GM21619 (cell line): ENCODE data around the gene SKAP1.
A peak's percentile ranks its signal among the peaks of the same experiment; 100 is the strongest.

ENCODE experiments used
- ATAC-seq: cut with Tn5 transposase; IDR thresholded peaks from one replicate; pipeline ENCODE4 v1.9.1; 2021; ENCODE audit not compliant: unreplicated experiment

The SKAP1 gene

GRCh38 chr17:48429638-48430586, at the start of gene SKAP1:
SKAP1 (minus strand) TSS chr17:48430214.
- ATAC-seq = no peak

GRCh38 chr17:48479014-48479402, 49.0 kb upstream of the SKAP1 start:
- no peak for ATAC-seq

GRCh38 chr17:48478224-48479013, 48.4 kb upstream of the SKAP1 start:
- peak; percentile 91 for ATAC-seq

GRCh38 chr17:48477221-48477620, 47.2 kb upstream of the SKAP1 start:
- ATAC-seq = no peak

GRCh38 chr17:48472411-48473281, 42.6 kb upstream of the SKAP1 start:
- no peak for ATAC-seq

GRCh38 chr17:48471817-48472410, 41.9 kb upstream of the SKAP1 start:
- ATAC-seq = no peak

- no peak for ATAC-seq
Observed at GRCh38 chr17:48470388-48471034, 40.5 kb upstream of the SKAP1 start.

GRCh38 chr17:48469227-48469626, 39.2 kb upstream of the SKAP1 start:
- no peak for ATAC-seq

- ATAC-seq = no peak
Observed at GRCh38 chr17:48468299-48468698, 38.3 kb upstream of the SKAP1 start.

GRCh38 chr17:48465884-48466283, 35.9 kb upstream of the SKAP1 start:
- no peak for ATAC-seq

GRCh38 chr17:48463526-48463925, 33.5 kb upstream of the SKAP1 start:
- no peak for ATAC-seq

- no peak for ATAC-seq
Observed at GRCh38 chr17:48462946-48463345, 32.9 kb upstream of the SKAP1 start.

GRCh38 chr17:48460052-48460451, 30.0 kb upstream of the SKAP1 start:
- ATAC-seq = no peak

GRCh38 chr17:48459070-48459844, 29.2 kb upstream of the SKAP1 start:
- no peak for ATAC-seq

- ATAC-seq = no peak
Observed at GRCh38 chr17:48457080-48457836, 27.2 kb upstream of the SKAP1 start.

- ATAC-seq = no peak
Observed at GRCh38 chr17:48456589-48456988, 26.6 kb upstream of the SKAP1 start.

GRCh38 chr17:48455791-48456190, 25.8 kb upstream of the SKAP1 start:
- ATAC-seq = no peak

GRCh38 chr17:48453447-48453846, 23.4 kb upstream of the SKAP1 start:
- ATAC-seq = no peak

- no peak for ATAC-seq
Observed at GRCh38 chr17:48451489-48451888, 21.5 kb upstream of the SKAP1 start.
